Esophagus squamous epithelium (tissue), 5 donors: ENCODE measurements around the gene CNKSR2. TPM values are rescaled to one million over a fixed set of nuclear protein-coding genes. Genes with fewer than 3 reads are reported as not detected.

ENCODE experiments used
- DNase-seq: peaks from one replicate; lab custom pipeline; 2025; lab: John Stamatoyannopoulos, UW
- H3K27ac ChIP-seq, 4 donors: fragments of 200-600 bp; sonication (generic); one replicate each; pipeline ENCODE4 v1.5.1; 2016 to 2019; ENCODE audit warnings: mild to moderate bottlenecking in 1 of 4
- H3K27me3 ChIP-seq, 4 donors: fragments of 200-600 bp; sonication (generic); 1 replicate in 3 of 4; 2 replicates in 1 of 4; pipeline versions ENCODE4 v1.5.1 to v1.6.0; 2017 to 2021; ENCODE audit warnings: antibody characterized with exemption in 1 of 4
- H3K36me3 ChIP-seq, 3 donors: fragments of 200-600 bp; sonication (generic); one replicate each; pipeline ENCODE4 v1.5.1; 2016 to 2019
- H3K4me1 ChIP-seq, 3 donors: fragments of 200-600 bp; sonication (generic); one replicate each; pipeline ENCODE4 v1.5.1; 2017 to 2019
- H3K4me3 ChIP-seq, 4 donors: fragments of 200-600 bp; sonication (generic); 1 replicate in 3 of 4; 2 replicates in 1 of 4; pipeline ENCODE4 v1.5.1; 2016 to 2019; ENCODE audit warnings: mild to moderate bottlenecking in 2 of 4, moderate library complexity in 1 of 4
- H3K9me3 ChIP-seq, 3 donors: fragments of 200-600 bp; sonication (generic); one replicate each; pipeline ENCODE4 v1.5.1; 2016 to 2019
- CTCF ChIP-seq, 6 experiments: fragments of 450-650 bp in 4 of 6; fragments of 200-600 bp in 2 of 6; sonication (generic) in 2 of 6; IDR thresholded peaks; one replicate each; pipeline ENCODE4 v1.5.1; 2016 to 2019; ENCODE audit warnings: antibody characterized with exemption in 6 of 6, mild to moderate bottlenecking in 4 of 6, moderate library complexity in 4 of 6
- POLR2A ChIP-seq, 4 donors: fragments of 450-650 bp; IDR thresholded peaks; one replicate each; pipeline ENCODE4 v1.6.1; 2017; ENCODE audit warnings: antibody characterized with exemption in 4 of 4, mild to moderate bottlenecking in 4 of 4, moderate library complexity in 3 of 4
- WGBS, 2 donors: methylation state at CpG; one replicate each; pipeline ENCODE4 v1.1.5; 2018; 5-methylcytosine and 5-hydroxymethylcytosine counted together
- intact Hi-C: fragments of 100-400 bp; cut with DNase I; formaldehyde crosslinking; loops from one replicate; pipeline ENCODE4 v1.15.0; 2022
- total RNA-seq, 4 donors: library from RNA; depleted of rRNA; stranded (reverse); fragments of >200 nt; gene quantifications; one replicate each; pipeline ENCODE4 v1.1.0, GENCODE V29; 2016
- donor health status: DM: yes; HTN: yes; CAD: no.

Gene CNKSR2
- total RNA-seq, 4 donors from 2014 or later, result 0.57 to 3.1 TPM; not detected in 2

- H3K36me3 ChIP-seq, result no peaks in the 10 kb centered on the region
- no peak for DNase-seq
- H3K27me3 ChIP-seq, result peaks cover 0 to 3% (median 0%) of the 10 kb centered on the region in 4 donors
- H3K9me3 ChIP-seq, result no peaks in the 10 kb centered on the region
- no peak for TF ChIP-seq CTCF (IDR thresholded peaks at IDR 0.05)
- no peak for TF ChIP-seq POLR2A (IDR thresholded peaks at IDR 0.05)
- WGBS, 2 donors, result 72 to 78% methylated on average over 2 to 3 of the region's 4 CpGs
- no peaks in the 10 kb centered on the region for H3K4me1 ChIP-seq
- intact Hi-C loops, result no loop called here
- H3K4me3 ChIP-seq, result no peak overlapping the region
- H3K27ac ChIP-seq, result no peak overlapping the region
Measured at GRCh38 chrX:21666252-21666651, 292.0 kb downstream of the CNKSR2 start.

- intact Hi-C loops, result no loop called here
- Histone ChIP-seq H3K36me3 (no peaks in the 10 kb centered on the region), H3K9me3 (no peaks in the 10 kb centered on the region), H3K27me3 (peaks cover 0 to 3% (median 0%) of the 10 kb centered on the region in 4 donors), H3K4me1 (no peaks in the 10 kb centered on the region), H3K27ac (no peak overlapping the region), H3K4me3 (no peak overlapping the region)
- DNase-seq, result no peak
- WGBS, 2 donors, result 54 to 75% methylated on average over 4 of the region's 4 CpGs
- TF ChIP-seq CTCF (IDR thresholded peaks at IDR 0.05) (no peak), POLR2A (IDR thresholded peaks at IDR 0.05) (no peak)
Measured at GRCh38 chrX:21666679-21667078, 292.5 kb downstream of the CNKSR2 start.

GRCh38 chrX:21674430-21675186, 300.4 kb downstream of the CNKSR2 start:
- Histone ChIP-seq H3K4me3 (no peak overlapping the region), H3K36me3 (no peaks in the 10 kb centered on the region), H3K9me3 (no peaks in the 10 kb centered on the region), H3K27me3 (no peaks in the 10 kb centered on the region), H3K4me1 (no peaks in the 10 kb centered on the region), H3K27ac (no peak overlapping the region)
- intact Hi-C loops, result no loop called here
- no peak for TF ChIP-seq POLR2A (IDR thresholded peaks at IDR 0.05)
- no peak for TF ChIP-seq CTCF (IDR thresholded peaks at IDR 0.05)
- WGBS, 2 donors, result 51 to 58% methylated on average over 4 of the region's 4 CpGs
- DNase-seq, result no peak

GRCh38 chrX:21675931-21676330, 301.7 kb downstream of the CNKSR2 start:
- Histone ChIP-seq H3K27me3 (no peaks in the 10 kb centered on the region), H3K9me3 (no peaks in the 10 kb centered on the region), H3K36me3 (no peaks in the 10 kb centered on the region), H3K27ac (no peak overlapping the region), H3K4me3 (no peak overlapping the region), H3K4me1 (no peaks in the 10 kb centered on the region)
- WGBS, 2 donors, result 32 to 41% methylated on average over 2 of the region's 2 CpGs
- no peak for DNase-seq
- intact Hi-C loops, result no loop called here
- TF ChIP-seq CTCF (IDR thresholded peaks at IDR 0.05) (no peak), POLR2A (IDR thresholded peaks at IDR 0.05) (no peak)

- Histone ChIP-seq H3K9me3 (no peaks in the 10 kb centered on the region), H3K27me3 (no peaks in the 10 kb centered on the region), H3K36me3 (no peaks in the 10 kb centered on the region), H3K27ac (no peak overlapping the region), H3K4me1 (no peaks in the 10 kb centered on the region), H3K4me3 (no peak overlapping the region)
- no peak for DNase-seq
- no peak for TF ChIP-seq CTCF (IDR thresholded peaks at IDR 0.05)
- TF ChIP-seq POLR2A (IDR thresholded peaks at IDR 0.05), result no peak
- 34 to 39% methylated on average over 3 to 4 of the region's 4 CpGs for WGBS, 2 donors
- intact Hi-C loops, result no loop called here
Measured at GRCh38 chrX:21678048-21678612, 303.9 kb downstream of the CNKSR2 start.
